Measurements from ENCODE around the gene IZUMO1R.
"Not testable (repeated sequence)": the region's sequence is repeated elsewhere in the genome, so short reads cannot be mapped to it uniquely, and the experiment has no call there.

Gene IZUMO1R

DNA sequence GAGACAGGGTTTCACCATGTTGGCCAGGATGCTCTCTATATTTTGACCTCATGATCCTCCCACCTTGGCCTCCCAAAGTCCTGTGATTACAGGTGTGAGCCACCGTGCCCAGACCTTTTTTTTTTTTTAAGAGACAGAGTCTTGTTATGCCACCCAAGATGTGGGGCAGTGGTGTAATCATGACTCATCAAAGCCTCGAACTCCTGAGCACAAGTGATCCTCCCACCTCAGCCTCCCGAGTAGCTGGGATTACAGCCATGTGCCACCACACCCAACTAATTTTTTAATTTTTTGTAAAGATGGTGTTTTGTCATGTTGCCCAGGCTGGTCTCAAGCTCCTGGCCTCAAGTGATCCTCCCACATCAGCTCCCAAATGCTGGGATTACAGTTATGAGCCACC, 37.9 kb downstream of the IZUMO1R start:
- Histone ChIP-seq H3K27ac (ENCODE audit: low read length) (no peak overlapping the region), H3K79me2 (ENCODE audit: low read length) (no peaks in the 10 kb centered on the region), H3K4me1 (ENCODE audit: low read length) (no peaks in the 10 kb centered on the region), H3K9me3 (ENCODE audit: insufficient read depth, low read length) (no peaks in the 10 kb centered on the region), H3K27me3 (ENCODE audit: low read depth, low read length) (no peaks in the 10 kb centered on the region), H2AFZ (ENCODE audit: low read depth, low read length) (no peak overlapping the region), H3K4me3 (ENCODE audit: low read length) (no peak overlapping the region), H3K9ac (ENCODE audit: low read length) (no peak overlapping the region), H3K4me2 (ENCODE audit: low read length) (no peak overlapping the region), H4K20me1 (ENCODE audit: insufficient read depth, low read length) (no peaks in the 10 kb centered on the region), H3K36me3 (replicated peaks; ENCODE audit: low read depth, low read length) (no peaks in the 10 kb centered on the region)
- TF ChIP-seq EZH2phosphoT487 (IDR thresholded peaks at IDR 0.05; ENCODE audit: low read depth), result no peak
- TF ChIP-seq, protein P1, sequence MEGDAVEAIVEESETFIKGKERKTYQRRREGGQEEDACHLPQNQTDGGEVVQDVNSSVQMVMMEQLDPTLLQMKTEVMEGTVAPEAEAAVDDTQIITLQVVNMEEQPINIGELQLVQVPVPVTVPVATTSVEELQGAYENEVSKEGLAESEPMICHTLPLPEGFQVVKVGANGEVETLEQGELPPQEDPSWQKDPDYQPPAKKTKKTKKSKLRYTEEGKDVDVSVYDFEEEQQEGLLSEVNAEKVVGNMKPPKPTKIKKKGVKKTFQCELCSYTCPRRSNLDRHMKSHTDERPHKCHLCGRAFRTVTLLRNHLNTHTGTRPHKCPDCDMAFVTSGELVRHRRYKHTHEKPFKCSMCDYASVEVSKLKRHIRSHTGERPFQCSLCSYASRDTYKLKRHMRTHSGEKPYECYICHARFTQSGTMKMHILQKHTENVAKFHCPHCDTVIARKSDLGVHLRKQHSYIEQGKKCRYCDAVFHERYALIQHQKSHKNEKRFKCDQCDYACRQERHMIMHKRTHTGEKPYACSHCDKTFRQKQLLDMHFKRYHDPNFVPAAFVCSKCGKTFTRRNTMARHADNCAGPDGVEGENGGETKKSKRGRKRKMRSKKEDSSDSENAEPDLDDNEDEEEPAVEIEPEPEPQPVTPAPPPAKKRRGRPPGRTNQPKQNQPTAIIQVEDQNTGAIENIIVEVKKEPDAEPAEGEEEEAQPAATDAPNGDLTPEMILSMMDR (IDR thresholded peaks at IDR 0.05; ENCODE audit: low read depth, low read length), result no peak

DNA sequence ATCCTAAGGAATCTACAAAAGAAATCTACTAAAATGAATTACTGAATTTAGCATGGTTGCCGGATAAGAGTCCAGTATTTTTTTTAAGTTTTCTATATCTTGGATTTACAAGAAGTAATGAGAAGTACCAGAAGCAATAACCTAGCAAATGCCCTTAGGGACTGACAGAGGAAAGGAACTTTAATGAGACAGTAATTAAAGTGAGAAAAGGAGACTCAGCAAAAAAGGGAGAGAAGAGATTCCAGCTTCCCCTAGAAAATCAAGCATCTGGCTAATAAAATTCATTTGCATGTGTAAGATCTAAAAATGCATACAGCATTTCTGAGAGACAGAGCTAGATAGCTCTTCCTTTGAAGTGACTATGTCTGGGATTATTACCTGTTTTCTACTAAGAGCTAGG, 39.1 kb downstream of the IZUMO1R start:
- no peak overlapping the region for H3K27ac ChIP-seq (ENCODE audit: low read length)
- H2AFZ ChIP-seq (ENCODE audit: low read depth, low read length), result no peak overlapping the region
- no peaks in the 10 kb centered on the region for H3K27me3 ChIP-seq (ENCODE audit: low read depth, low read length)
- no peaks in the 10 kb centered on the region for H3K9me3 ChIP-seq (ENCODE audit: insufficient read depth, low read length)
- H4K20me1 ChIP-seq (ENCODE audit: insufficient read depth, low read length), result no peaks in the 10 kb centered on the region
- no peak for TF ChIP-seq EZH2phosphoT487 (IDR thresholded peaks at IDR 0.05; ENCODE audit: low read depth)
- TF ChIP-seq, protein P1 (IDR thresholded peaks at IDR 0.05; ENCODE audit: low read depth, low read length), result no peak
- H3K4me2 ChIP-seq (ENCODE audit: low read length), result no peak overlapping the region
- no peaks in the 10 kb centered on the region for H3K4me1 ChIP-seq (ENCODE audit: low read length)
- no peaks in the 10 kb centered on the region for H3K79me2 ChIP-seq (ENCODE audit: low read length)
- no peak overlapping the region for H3K9ac ChIP-seq (ENCODE audit: low read length)
- no peak overlapping the region for H3K4me3 ChIP-seq (ENCODE audit: low read length)
- H3K36me3 ChIP-seq (replicated peaks; ENCODE audit: low read depth, low read length), result no peaks in the 10 kb centered on the region

DNA sequence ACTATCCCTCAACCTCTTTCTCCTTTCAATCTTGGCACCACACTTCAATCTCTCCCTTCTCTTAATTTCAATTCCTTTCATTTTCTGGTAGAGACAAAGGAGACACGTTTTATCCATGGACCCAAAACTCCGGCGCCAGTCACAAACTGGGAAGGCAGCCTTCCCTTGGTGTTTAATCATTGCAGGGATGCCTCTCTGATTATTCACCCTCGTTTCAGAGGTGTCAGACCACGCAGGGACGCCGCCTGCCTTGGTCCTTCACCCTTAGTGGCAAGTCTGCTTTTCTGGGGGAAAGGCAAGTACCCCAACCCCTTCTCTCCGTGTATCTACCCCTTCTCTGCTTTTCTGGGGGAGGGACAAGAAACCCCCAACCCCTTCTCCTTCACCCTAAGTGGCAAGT, 41.9 kb downstream of the IZUMO1R start:
- not testable (repeated sequence) for H2AFZ ChIP-seq (ENCODE audit: low read depth, low read length); H3K27ac ChIP-seq (ENCODE audit: low read length); H3K79me2 ChIP-seq (ENCODE audit: low read length); H3K4me2 ChIP-seq (ENCODE audit: low read length); H3K36me3 ChIP-seq (replicated peaks; ENCODE audit: low read depth, low read length); H4K20me1 ChIP-seq (ENCODE audit: insufficient read depth, low read length); H3K4me3 ChIP-seq (ENCODE audit: low read length); H3K27me3 ChIP-seq (ENCODE audit: low read depth, low read length); H3K4me1 ChIP-seq (ENCODE audit: low read length); H3K9ac ChIP-seq (ENCODE audit: low read length); H3K9me3 ChIP-seq (ENCODE audit: insufficient read depth, low read length)

DNA sequence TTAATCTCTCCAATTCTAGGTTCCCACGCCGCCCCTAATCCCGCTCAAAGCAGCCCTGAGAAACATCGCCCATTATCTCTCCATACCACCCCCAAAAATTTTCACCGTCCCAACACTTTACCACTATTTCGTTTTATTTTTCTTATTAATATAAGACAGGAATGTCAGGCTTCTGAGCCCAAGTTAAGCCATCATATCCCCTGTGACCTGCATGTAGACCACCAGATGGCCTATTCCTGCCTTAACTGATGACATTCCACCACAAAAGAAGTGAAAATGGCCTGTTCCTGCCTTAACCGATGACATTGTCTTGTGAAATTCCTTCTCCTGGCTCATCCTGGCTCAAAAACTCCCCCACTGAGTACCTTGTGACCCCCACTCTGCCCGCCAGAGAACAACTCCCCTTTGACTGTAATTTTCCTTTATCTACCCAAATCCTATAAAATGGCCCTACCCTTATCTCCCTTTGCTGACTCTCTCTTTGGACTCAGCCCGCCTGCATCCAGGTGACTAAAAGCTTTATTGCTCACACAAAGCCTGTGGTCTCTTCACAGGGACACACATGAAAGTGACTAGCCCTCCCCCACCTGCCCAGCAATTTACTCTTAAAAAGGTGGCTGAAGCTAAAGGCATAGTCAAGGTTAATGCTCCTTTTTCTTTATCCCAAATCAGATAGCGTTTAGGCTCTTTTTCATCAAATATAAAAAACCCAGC, 46.6 kb downstream of the IZUMO1R start:
- H4K20me1 ChIP-seq (ENCODE audit: insufficient read depth, low read length); H3K79me2 ChIP-seq (ENCODE audit: low read length); H3K9me3 ChIP-seq (ENCODE audit: insufficient read depth, low read length); H3K9ac ChIP-seq (ENCODE audit: low read length); H3K4me2 ChIP-seq (ENCODE audit: low read length); H3K27me3 ChIP-seq (ENCODE audit: low read depth, low read length); H3K4me1 ChIP-seq (ENCODE audit: low read length); H3K36me3 ChIP-seq (replicated peaks; ENCODE audit: low read depth, low read length); H2AFZ ChIP-seq (ENCODE audit: low read depth, low read length); H3K4me3 ChIP-seq (ENCODE audit: low read length); H3K27ac ChIP-seq (ENCODE audit: low read length): not testable (repeated sequence)

Data from OCI-LY3 (cell line).